AG09309 (cell line): ENCODE results near the gene MAJIN.
"Not testable (repeated sequence)": the region's sequence is repeated elsewhere in the genome, so short reads cannot be mapped to it uniquely, and the experiment has no call there.

Experiments used
- DNase-seq: peaks from one replicate; pipeline ENCODE4 v3.0.0-alpha.2; 2010; ENCODE audit warnings: low read depth
- H3K4me3 ChIP-seq: 2 replicates; pipeline ENCODE4 v1.5.1; 2011; ENCODE audit warnings: mild to moderate bottlenecking, low read depth, low read length, moderate library complexity; ENCODE audit not compliant: control insufficient read depth
- TF ChIP-seq, protein P1 (sequence below): IDR thresholded peaks from 2 replicates; pipeline ENCODE4 v1.5.1; 2011; ENCODE audit warnings: mild to moderate bottlenecking, low read depth, low read length, inconsistent platforms; ENCODE audit not compliant: insufficient read depth, control insufficient read depth; ENCODE audit errors: missing control alignments

The MAJIN gene

DNA sequence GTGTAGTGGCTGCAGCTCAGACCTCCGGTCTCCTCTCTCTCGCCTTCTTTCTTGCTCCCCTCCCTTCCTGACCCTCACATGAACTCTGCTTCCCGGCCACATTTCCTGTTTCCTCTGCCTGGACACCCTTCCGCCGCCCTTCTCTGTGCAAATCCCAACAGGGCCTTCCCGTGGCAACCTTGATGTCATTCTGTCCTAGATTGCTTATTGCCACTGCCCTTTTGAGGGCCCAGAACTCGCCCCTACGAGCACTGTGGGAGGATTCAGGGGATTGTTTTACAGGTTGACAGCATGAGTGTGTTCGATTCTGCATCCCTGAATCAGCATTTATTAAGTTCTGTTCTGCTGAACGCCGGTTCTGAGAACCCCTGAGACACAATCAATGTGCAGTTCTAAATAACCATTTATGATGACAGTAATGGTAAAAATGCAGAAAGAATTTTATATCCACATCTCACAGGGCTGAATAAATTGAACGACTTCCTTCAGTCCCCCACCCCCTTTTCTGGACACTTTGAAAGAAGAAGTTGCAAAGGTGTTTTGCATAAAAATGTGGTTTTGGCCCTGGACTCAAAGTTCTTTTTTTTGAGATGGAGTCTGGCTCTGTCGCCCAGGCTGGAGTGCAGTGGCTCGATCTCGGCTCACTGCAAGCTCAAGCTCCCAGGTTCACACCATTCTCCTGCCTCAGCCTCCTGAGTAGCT lies 18.5 kb upstream of the MAJIN start:
- TF ChIP-seq, protein P1, sequence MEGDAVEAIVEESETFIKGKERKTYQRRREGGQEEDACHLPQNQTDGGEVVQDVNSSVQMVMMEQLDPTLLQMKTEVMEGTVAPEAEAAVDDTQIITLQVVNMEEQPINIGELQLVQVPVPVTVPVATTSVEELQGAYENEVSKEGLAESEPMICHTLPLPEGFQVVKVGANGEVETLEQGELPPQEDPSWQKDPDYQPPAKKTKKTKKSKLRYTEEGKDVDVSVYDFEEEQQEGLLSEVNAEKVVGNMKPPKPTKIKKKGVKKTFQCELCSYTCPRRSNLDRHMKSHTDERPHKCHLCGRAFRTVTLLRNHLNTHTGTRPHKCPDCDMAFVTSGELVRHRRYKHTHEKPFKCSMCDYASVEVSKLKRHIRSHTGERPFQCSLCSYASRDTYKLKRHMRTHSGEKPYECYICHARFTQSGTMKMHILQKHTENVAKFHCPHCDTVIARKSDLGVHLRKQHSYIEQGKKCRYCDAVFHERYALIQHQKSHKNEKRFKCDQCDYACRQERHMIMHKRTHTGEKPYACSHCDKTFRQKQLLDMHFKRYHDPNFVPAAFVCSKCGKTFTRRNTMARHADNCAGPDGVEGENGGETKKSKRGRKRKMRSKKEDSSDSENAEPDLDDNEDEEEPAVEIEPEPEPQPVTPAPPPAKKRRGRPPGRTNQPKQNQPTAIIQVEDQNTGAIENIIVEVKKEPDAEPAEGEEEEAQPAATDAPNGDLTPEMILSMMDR = no peak
- DNase-seq = no peak
- H3K4me3 ChIP-seq = no peak overlapping the region

DNA sequence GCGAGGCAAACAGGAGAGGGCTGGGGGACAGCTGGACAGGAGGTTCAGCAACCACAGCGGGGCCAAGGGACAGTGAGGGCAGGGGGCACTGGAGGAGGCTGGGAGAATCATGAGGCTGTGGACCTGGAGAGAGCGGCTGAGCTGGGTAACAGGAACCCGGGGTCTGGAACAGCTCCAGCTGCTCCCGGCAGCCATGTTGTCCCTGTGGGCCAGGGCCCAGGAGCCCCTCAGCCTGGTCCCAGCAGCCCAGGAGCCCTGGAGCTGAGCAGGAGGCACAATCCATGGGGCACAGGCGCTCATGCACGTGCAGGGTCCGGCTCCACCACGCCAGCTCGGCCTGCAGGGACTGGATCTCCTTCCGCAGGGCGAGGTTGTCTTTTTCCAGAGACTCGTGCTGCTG lies 17.5 kb upstream of the MAJIN start:
- no peak for DNase-seq
- no peak overlapping the region for H3K4me3 ChIP-seq
- TF ChIP-seq, protein P1 = no peak

DNA sequence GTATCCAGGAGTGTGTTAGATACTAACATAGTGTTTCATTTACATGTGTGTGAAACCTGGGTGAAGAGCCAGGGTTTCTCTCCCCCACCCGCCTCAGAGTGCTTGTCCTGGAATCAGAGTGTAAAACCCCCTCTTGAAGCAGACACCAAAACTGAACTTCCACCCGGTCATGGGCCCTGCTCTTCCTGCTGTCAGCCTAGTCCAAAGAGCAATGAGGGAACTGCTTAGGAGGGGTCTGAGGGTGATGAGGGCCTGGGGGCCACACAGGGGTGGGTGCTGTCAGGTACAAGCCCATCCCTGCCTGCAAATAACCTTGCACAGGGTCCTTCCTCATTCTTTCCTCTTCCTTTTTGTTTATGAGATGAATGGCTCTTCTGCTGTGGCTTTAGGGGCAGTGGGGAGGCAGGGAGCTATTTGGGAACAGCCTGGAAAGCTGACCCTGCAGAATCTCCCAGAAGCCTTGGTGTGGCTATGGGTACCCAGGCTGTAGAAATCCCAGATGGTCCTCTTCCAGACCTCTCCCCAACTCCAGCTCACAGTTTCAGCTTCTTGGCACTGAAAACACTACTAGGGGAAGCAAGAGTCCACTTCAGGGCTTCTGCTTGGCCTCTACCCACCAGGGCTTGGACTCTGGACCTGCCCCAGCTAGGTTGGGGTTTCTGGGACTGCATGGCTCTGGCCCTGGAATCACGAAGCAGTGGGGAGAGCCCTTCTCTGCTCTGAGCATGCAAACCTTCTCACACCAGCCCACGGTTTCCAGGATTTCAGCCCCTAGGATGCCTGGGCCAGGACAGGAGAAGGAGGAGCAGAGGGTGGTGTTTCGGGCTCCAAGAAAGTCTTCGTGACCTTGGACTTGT lies 16.3 kb upstream of the MAJIN start:
- no peak for DNase-seq
- H3K4me3 ChIP-seq = no peak overlapping the region
- TF ChIP-seq, protein P1 = no peak

DNA sequence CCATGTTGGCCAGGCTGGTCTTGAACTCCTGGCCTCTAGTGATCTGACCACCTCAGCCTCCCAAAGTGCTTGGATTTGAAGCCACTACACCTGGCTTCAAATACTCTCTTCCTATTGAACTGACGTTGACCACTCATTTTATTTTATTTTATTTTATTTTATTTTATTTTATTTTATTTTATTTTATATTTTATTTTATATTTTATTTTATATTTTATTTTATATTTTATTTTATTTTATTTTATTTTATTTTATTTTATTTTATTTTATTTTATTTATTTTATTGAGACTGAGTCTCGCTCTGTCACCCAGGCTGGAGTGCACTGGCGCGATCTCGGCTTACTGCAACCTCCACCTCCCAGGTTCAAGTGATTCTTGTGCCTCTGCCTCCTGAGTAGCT lies 11.4 kb upstream of the MAJIN start:
- DNase-seq, H3K4me3 ChIP-seq: not testable (repeated sequence)

DNA sequence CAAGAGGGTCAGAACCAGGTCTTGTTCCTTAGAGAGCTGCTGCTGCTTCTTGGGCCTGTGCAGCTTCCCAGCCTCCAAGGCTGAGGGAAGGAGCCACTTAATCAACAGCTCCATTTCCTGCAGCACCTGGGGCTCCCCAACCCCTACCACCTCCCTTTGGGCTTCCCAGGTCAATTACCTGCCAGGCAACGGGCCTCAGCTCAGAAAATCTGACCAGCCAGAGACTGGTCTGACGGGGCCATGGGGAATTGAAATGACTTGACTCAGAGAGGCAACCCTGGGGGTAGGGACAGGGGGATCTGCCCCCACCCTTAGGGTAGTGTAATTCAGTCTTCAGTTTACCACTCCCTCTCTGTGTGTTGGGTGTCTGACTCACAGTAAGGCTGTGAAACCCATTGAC lies 4.7 kb upstream of the MAJIN start:
- TF ChIP-seq, protein P1 = no peak
- H3K4me3 ChIP-seq = no peak overlapping the region
- DNase-seq = no peak

DNA sequence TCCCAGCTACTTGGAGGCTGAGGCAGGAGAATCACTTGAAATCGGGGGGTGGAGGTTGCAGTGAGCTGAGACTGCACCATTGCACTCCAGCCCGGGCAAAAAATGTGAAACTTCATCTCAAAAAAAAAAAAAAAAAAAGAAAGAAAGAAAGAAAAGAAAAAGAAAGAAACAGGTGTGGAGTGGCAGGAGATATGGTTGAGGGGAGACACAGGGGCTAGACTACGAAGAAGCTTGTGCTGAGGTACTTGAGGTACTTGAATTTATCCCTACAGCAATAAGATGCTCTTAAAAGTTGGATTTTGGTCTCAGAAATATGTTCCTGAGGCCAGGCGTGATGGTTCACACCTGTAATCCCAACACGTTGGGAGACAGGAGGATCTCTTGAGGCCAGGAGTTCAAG lies 2.2 kb upstream of the MAJIN start:
- H3K4me3 ChIP-seq = no peak overlapping the region
- no peak for DNase-seq
- TF ChIP-seq, protein P1 = no peak

DNA sequence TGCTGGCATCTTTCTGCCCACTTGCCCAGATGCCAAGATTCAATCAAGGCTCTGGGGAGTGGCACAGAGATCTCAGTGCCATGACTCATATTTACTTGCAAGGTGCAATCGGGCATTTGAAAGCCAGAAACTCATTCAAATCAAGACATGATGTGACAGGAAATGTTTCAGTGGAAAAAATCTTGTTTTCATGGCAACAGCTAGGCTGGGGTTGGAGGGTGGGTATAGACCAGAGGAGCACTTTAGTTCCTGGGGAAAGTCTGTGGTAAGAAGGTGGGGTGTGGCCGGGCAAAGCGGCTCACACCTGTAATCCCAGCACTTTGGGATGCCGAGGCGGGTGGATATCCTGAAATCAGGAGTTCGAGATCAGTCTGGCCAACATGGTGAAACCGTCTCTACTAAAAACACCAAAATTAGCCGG lies 1.2 kb downstream of the MAJIN start:
- no peak overlapping the region for H3K4me3 ChIP-seq
- DNase-seq = no peak
- TF ChIP-seq, protein P1 = no peak
